ENCODE data around the gene ELP5.

- TF ChIP-seq EZH2 (IDR thresholded peaks at IDR 0.05; ENCODE audit: borderline replicate concordance, low read length) = no peak
- no peak for TF ChIP-seq CTCF (IDR thresholded peaks at IDR 0.05; ENCODE audit: low read length)
Measured at GRCh38 chr17:7251661-7252175, 297 bp upstream of the ELP5 start, which contains the start of gene CTDNEP1.
